ENCODE results near the gene BCLAF1.

The BCLAF1 gene

DNA sequence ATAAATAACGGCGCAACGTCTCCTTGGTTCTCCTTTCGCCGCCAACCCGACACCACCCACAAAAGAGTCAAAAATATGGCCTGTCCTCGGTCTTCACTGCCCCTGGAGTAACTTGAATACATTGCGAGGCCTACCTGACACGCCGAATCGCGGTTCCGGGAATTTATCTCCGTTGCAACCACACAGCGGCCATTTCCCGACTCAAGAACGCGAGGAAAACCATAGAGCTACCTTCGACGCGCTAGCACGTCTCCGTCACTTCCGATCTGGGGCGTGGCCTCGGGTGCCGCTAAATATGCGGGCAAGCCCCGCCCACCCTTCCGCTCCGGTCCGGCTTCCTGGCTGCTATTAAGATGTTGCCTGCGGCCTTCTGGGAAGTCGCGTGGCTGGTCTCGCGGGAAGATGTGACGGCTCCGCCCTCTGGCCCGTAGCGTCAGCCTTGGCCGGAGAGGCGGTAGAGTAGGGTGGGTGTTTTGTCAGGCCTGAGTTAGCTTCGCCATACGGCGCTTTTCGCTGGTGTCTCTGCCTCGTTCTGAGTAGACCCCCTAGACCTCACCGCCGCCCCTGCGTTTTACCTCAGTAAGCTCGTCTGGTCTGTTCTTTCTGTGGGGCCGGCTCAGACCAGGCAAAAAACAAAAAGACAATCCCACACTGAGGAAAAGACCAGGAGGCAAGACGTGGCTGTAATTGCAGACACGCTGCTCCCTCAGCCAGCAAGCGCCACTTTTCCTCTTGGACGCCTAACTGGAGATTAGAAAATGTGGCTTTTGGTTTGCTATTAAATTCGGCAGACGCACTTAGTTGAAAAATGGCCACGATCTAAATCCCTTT, at the start of gene BCLAF1:
BCLAF1 (minus strand) TSS at position 268 of the 831 bp plus-strand sequence. CDS start 9,980 bp downstream, outside the sequence.
- ATAC-seq, result peak; percentile 95
- TF ChIP-seq SNAI2 (CRISPR knock-in tag; IDR thresholded peaks at IDR 0.05) (peak; percentile 73; the same call in 1 of the 2 replicates), TOX (CRISPR knock-in tag; IDR thresholded peaks at IDR 0.05; ENCODE audit: borderline replicate concordance) (no peak), RARB (CRISPR knock-in tag; IDR thresholded peaks at IDR 0.05) (peak; percentile 64; the same call in 1 of the 2 replicates), CSDC2 (CRISPR knock-in tag; IDR thresholded peaks at IDR 0.05) (0 out of 2 replicates have a peak, but pooled peaks have one; percentile 25), GLIS3 (CRISPR knock-in tag; IDR thresholded peaks at IDR 0.05) (0 out of 2 replicates have a peak, but pooled peaks have one; percentile 81), OSR1 (CRISPR knock-in tag; IDR thresholded peaks at IDR 0.05) (no peak), ISL1 (CRISPR knock-in tag; IDR thresholded peaks at IDR 0.05) (0 out of 2 replicates have a peak, but pooled peaks have one; percentile 10), ZNF565 (CRISPR knock-in tag; conservative IDR thresholded peaks at IDR 0.05; ENCODE audit: low read depth) (0 out of 2 replicates have a peak, but pooled peaks have one; percentile 39), ESRRG (CRISPR knock-in tag; IDR thresholded peaks at IDR 0.05) (no peak)
- TF ChIP-seq, protein P1, sequence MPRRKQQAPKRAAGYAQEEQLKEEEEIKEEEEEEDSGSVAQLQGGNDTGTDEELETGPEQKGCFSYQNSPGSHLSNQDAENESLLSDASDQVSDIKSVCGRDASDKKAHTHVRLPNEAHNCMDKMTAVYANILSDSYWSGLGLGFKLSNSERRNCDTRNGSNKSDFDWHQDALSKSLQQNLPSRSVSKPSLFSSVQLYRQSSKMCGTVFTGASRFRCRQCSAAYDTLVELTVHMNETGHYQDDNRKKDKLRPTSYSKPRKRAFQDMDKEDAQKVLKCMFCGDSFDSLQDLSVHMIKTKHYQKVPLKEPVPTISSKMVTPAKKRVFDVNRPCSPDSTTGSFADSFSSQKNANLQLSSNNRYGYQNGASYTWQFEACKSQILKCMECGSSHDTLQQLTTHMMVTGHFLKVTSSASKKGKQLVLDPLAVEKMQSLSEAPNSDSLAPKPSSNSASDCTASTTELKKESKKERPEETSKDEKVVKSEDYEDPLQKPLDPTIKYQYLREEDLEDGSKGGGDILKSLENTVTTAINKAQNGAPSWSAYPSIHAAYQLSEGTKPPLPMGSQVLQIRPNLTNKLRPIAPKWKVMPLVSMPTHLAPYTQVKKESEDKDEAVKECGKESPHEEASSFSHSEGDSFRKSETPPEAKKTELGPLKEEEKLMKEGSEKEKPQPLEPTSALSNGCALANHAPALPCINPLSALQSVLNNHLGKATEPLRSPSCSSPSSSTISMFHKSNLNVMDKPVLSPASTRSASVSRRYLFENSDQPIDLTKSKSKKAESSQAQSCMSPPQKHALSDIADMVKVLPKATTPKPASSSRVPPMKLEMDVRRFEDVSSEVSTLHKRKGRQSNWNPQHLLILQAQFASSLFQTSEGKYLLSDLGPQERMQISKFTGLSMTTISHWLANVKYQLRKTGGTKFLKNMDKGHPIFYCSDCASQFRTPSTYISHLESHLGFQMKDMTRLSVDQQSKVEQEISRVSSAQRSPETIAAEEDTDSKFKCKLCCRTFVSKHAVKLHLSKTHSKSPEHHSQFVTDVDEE (CRISPR knock-in tag; IDR thresholded peaks at IDR 0.05), result peak; percentile 22; the same call in 1 of the 2 replicates
- TF ChIP-seq, protein P2, sequence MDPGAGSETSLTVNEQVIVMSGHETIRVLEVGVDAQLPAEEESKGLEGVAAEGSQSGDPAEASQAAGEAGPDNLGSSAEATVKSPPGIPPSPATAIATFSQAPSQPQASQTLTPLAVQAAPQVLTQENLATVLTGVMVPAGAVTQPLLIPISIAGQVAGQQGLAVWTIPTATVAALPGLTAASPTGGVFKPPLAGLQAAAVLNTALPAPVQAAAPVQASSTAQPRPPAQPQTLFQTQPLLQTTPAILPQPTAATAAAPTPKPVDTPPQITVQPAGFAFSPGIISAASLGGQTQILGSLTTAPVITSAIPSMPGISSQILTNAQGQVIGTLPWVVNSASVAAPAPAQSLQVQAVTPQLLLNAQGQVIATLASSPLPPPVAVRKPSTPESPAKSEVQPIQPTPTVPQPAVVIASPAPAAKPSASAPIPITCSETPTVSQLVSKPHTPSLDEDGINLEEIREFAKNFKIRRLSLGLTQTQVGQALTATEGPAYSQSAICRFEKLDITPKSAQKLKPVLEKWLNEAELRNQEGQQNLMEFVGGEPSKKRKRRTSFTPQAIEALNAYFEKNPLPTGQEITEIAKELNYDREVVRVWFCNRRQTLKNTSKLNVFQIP (CRISPR knock-in tag; IDR thresholded peaks at IDR 0.05; ENCODE audit: borderline replicate concordance, low read depth), result 0 out of 2 replicates have a peak, but pooled peaks have one; percentile 43
- TF ChIP-seq, protein P3, sequence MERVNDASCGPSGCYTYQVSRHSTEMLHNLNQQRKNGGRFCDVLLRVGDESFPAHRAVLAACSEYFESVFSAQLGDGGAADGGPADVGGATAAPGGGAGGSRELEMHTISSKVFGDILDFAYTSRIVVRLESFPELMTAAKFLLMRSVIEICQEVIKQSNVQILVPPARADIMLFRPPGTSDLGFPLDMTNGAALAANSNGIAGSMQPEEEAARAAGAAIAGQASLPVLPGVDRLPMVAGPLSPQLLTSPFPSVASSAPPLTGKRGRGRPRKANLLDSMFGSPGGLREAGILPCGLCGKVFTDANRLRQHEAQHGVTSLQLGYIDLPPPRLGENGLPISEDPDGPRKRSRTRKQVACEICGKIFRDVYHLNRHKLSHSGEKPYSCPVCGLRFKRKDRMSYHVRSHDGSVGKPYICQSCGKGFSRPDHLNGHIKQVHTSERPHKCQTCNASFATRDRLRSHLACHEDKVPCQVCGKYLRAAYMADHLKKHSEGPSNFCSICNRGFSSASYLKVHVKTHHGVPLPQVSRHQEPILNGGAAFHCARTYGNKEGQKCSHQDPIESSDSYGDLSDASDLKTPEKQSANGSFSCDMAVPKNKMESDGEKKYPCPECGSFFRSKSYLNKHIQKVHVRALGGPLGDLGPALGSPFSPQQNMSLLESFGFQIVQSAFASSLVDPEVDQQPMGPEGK (CRISPR knock-in tag; IDR thresholded peaks at IDR 0.05; ENCODE audit: borderline replicate concordance), result peak; percentile 49; the same call in 1 of the 2 replicates

DNA sequence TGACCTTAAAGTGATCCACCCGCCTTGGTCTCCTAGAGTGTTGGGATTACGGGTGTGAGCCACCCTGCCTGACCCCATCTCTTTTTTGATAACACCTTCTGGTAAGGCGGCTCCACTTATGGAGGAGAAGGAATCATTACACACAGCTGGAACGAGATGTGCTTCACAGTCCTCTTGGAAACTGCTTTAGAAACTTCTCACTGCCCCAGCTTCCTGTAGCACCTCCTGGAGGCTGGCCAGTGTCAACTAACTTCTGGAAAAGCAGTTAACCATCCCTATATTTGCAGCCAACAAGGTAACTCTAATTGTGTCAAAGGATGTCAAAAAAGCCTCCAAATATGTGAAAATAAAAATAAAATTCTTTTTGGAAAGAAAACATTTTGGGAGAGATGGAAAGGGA, 48.8 kb upstream of the BCLAF1 start:
- no peak for ATAC-seq
- TF ChIP-seq TOX (CRISPR knock-in tag; IDR thresholded peaks at IDR 0.05; ENCODE audit: borderline replicate concordance) (no peak), ZNF565 (CRISPR knock-in tag; conservative IDR thresholded peaks at IDR 0.05; ENCODE audit: low read depth) (no peak), CSRNP3 (CRISPR knock-in tag; IDR thresholded peaks at IDR 0.05) (no peak), GLIS3 (CRISPR knock-in tag; IDR thresholded peaks at IDR 0.05) (no peak), CREB5 (CRISPR knock-in tag; IDR thresholded peaks at IDR 0.05; ENCODE audit: low read depth) (no peak)
- TF ChIP-seq, protein P3 (CRISPR knock-in tag; IDR thresholded peaks at IDR 0.05; ENCODE audit: borderline replicate concordance), result no peak

DNA sequence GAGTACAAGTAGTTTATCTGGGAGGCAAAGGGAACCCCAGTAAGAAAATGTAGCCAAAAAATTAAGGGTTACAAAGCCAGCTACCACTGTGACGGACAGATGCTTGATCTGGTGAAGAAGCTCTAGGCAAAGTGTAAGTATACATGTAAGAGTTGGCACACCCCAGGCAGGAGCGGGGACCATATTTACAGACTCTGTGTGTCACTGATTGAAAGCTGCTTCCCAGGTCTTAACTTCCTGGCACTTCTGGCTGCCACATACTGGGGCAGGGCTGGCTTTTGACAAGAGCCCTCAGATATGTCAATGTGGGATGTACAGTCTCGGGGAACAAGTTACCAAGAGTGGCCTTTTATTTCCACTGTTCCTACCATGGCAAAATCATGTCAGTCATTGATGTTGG, 48.0 kb upstream of the BCLAF1 start:
- ATAC-seq, result no peak
- no peak for TF ChIP-seq TOX (CRISPR knock-in tag; IDR thresholded peaks at IDR 0.05; ENCODE audit: borderline replicate concordance)
- no peak for TF ChIP-seq ZNF70 (CRISPR knock-in tag; IDR thresholded peaks at IDR 0.05)
- no peak for TF ChIP-seq ESRRG (CRISPR knock-in tag; IDR thresholded peaks at IDR 0.05)
- TF ChIP-seq CSRNP3 (CRISPR knock-in tag; IDR thresholded peaks at IDR 0.05), result no peak
- no peak for TF ChIP-seq ISL1 (CRISPR knock-in tag; IDR thresholded peaks at IDR 0.05)
- no peak for TF ChIP-seq ZFP30 (CRISPR knock-in tag; IDR thresholded peaks at IDR 0.05)
- TF ChIP-seq CSDC2 (CRISPR knock-in tag; IDR thresholded peaks at IDR 0.05), result no peak
- no peak for TF ChIP-seq ZNF565 (CRISPR knock-in tag; conservative IDR thresholded peaks at IDR 0.05; ENCODE audit: low read depth)
- TF ChIP-seq ZNF8 (CRISPR knock-in tag; IDR thresholded peaks at IDR 0.05), result no peak
- no peak for TF ChIP-seq ZFP3 (CRISPR knock-in tag; IDR thresholded peaks at IDR 0.05)
- TF ChIP-seq SNAI2 (CRISPR knock-in tag; IDR thresholded peaks at IDR 0.05), result no peak
- no peak for TF ChIP-seq ZC3H10 (CRISPR knock-in tag; IDR thresholded peaks at IDR 0.05)
- TF ChIP-seq ARNTL (CRISPR knock-in tag; IDR thresholded peaks at IDR 0.05; ENCODE audit: borderline replicate concordance, low read depth), result no peak
